GM12873 (cell line): ENCODE results near the gene CSNK2A1.

Experiments used
- TF ChIP-seq, protein P1 (sequence below): IDR thresholded peaks from 2 replicates; pipeline ENCODE4 v1.5.1; 2012; ENCODE audit warnings: low read depth, mild to moderate bottlenecking, moderate library complexity, low read length, control low read depth; ENCODE audit not compliant: insufficient read depth; ENCODE audit errors: missing control alignments

The CSNK2A1 gene

GRCh38 chr20:571754-572441 lies 28.3 kb upstream of the CSNK2A1 start:
- TF ChIP-seq, protein P1, sequence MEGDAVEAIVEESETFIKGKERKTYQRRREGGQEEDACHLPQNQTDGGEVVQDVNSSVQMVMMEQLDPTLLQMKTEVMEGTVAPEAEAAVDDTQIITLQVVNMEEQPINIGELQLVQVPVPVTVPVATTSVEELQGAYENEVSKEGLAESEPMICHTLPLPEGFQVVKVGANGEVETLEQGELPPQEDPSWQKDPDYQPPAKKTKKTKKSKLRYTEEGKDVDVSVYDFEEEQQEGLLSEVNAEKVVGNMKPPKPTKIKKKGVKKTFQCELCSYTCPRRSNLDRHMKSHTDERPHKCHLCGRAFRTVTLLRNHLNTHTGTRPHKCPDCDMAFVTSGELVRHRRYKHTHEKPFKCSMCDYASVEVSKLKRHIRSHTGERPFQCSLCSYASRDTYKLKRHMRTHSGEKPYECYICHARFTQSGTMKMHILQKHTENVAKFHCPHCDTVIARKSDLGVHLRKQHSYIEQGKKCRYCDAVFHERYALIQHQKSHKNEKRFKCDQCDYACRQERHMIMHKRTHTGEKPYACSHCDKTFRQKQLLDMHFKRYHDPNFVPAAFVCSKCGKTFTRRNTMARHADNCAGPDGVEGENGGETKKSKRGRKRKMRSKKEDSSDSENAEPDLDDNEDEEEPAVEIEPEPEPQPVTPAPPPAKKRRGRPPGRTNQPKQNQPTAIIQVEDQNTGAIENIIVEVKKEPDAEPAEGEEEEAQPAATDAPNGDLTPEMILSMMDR: no peak

GRCh38 chr20:568673-569415 lies 25.3 kb upstream of the CSNK2A1 start:
- TF ChIP-seq, protein P1: no peak

DNA sequence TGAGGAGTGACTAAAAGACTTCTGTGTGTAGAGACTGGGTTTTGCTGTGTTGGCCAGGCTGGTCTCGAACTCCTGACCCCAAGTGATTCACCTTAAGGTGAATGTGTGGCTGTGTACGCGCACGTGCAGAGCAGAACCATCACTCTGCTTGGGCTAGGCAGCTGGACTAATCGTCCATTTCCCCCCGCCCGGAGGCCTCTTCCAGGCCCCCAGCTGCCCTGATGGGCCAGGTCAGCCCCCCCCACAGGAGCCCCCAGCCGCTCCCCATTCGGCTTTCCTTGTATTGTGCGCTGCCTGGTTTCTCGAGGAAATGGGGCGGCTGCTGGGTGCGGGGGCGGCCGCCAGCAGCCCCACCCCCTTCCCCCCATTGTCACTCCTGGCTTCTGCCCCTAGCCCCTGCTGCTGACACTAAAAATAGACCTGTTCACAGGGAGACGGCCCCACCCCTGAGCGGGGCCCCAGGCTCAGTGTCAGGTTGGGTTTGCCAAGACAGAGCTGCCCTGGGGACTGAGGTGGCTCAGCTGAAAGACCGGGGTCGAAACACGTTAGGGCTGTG lies 24.6 kb upstream of the CSNK2A1 start:
- TF ChIP-seq, protein P1: no peak

- TF ChIP-seq, protein P1: no peak
These were observed 20.6 kb upstream of the CSNK2A1 start for GRCh38 chr20:564192-564591.

- TF ChIP-seq, protein P1: no peak
These were observed 19.6 kb upstream of the CSNK2A1 start for GRCh38 chr20:563187-563586.

DNA sequence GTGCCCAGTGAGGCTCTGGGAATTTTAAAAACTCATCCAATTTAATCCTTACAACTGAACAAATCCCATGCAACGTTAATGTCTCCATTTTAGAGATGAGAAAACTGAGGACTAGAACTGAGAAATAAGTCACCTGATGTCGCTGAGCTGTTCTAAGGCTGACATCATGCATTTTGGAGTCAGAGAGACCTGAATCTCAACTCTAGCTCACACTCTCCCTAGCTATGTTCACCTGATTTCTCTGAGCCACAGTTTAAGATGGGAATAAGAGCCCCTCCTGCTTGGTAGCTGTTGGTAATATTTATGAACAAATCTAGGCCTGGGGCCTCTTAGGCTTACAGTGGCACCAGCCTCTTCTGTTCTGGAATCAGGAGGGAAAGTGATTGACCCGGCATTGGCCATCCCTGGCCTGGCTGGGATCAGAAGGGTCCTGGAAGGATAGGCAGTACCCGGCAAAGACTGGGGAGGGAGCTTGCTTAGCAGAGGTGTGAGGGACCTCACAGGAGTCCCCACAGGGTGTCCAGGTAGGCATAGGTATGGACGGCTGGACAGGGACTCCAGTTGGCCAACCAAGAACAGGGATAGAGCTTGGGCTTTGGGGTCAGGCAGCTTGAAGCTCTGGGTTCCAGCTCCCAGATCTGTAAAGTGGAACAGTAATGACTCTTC lies 18.8 kb upstream of the CSNK2A1 start:
- TF ChIP-seq, protein P1: no peak
